OCI-LY1 (cell line): Measurements from ENCODE around the gene AMN.
"Not testable (repeated sequence)": the region's sequence is repeated elsewhere in the genome, so short reads cannot be mapped to it uniquely, and the experiment has no call there.

Experiments
- EZH2 ChIP-seq: fragments of 200-600 bp; sonication (generic), shearing (Covaris generic); IDR thresholded peaks from 2 replicates; pipeline ENCODE4 v1.8.0; 2017; ENCODE audit warnings: borderline replicate concordance, mixed run types, mild to moderate bottlenecking, antibody characterized with exemption, low read length, moderate library complexity, mixed read lengths
- TF ChIP-seq, protein P1 (sequence below): fragments of 200-600 bp; sonication (generic), shearing (Covaris generic); IDR thresholded peaks from 2 replicates; pipeline ENCODE4 v1.5.1; 2017; ENCODE audit warnings: mild to moderate bottlenecking, antibody characterized with exemption, low read length, moderate library complexity, mixed read lengths

DNA sequence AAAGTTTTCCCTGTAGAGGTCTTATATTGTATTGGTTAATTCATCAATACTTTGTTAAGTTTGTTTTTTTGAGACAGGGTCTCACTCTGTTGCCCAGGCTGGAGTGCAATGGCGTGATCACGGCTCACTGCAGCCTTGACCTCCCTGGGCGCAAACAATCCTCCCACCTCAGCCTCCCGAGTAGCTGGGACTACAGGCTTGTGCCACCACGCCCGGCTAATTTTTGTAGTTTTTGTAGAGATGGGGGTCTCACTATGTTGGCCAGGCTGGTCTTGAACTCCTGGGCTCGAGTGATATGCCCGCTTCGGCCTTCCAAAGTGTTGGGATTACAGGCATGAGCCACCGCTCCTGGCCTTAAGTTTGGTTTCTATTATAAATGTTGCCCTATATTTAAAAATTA lies 4.4 kb downstream of the AMN start:
- TF ChIP-seq, protein P1, sequence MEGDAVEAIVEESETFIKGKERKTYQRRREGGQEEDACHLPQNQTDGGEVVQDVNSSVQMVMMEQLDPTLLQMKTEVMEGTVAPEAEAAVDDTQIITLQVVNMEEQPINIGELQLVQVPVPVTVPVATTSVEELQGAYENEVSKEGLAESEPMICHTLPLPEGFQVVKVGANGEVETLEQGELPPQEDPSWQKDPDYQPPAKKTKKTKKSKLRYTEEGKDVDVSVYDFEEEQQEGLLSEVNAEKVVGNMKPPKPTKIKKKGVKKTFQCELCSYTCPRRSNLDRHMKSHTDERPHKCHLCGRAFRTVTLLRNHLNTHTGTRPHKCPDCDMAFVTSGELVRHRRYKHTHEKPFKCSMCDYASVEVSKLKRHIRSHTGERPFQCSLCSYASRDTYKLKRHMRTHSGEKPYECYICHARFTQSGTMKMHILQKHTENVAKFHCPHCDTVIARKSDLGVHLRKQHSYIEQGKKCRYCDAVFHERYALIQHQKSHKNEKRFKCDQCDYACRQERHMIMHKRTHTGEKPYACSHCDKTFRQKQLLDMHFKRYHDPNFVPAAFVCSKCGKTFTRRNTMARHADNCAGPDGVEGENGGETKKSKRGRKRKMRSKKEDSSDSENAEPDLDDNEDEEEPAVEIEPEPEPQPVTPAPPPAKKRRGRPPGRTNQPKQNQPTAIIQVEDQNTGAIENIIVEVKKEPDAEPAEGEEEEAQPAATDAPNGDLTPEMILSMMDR: not testable (repeated sequence)
- TF ChIP-seq EZH2: not testable (repeated sequence)
